Measurements from ENCODE around the gene SYK.
A peak's percentile ranks its signal among the peaks of the same experiment; 100 is the strongest.

The SYK gene

DNA sequence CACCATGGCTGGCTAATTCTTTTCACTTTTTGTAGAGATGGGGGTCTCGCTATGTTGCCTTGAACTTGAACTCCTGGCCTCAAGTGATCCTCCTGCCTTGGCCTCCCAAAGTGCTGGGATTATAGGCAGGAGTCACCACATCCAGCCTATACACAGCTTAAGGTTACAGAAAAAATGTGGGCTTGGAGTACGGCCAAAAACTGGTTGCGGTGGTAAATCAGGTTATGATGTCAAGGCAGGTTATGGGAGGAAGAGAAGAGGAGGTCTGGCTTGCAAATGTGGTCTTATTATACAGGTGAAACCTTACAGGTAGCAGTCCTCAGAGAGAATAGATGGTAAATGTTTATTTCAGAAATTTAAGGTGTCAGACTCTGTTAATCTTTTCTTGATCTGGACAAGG, 30.7 kb upstream of the SYK start:
- no peak overlapping the region for H3K4me3 ChIP-seq (ENCODE audit: low read length, poor library complexity, severe bottlenecking)
- no peak overlapping the region for H3K4me2 ChIP-seq (ENCODE audit: low read depth, low read length, poor library complexity, severe bottlenecking)
- H3K27me3 ChIP-seq (ENCODE audit: insufficient read depth, low read length, poor library complexity, severe bottlenecking), result no peaks in the 10 kb centered on the region
- H3K9me2 ChIP-seq (replicated peaks; ENCODE audit: low read depth, low read length), result no peaks in the 10 kb centered on the region
- no peak overlapping the region for H3K9ac ChIP-seq (ENCODE audit: low read depth, low read length, poor library complexity, severe bottlenecking)
- H3K4me1 ChIP-seq (ENCODE audit: insufficient read depth, low read length, poor library complexity, severe bottlenecking), result peaks cover 14% of the 10 kb centered on the region
- no peaks in the 10 kb centered on the region for H4K20me1 ChIP-seq (ENCODE audit: insufficient read depth, low read length, poor library complexity, severe bottlenecking)
- TF ChIP-seq CTCF (conservative IDR thresholded peaks at IDR 0.05; ENCODE audit: low read length) (no peak), EZH2phosphoT487 (IDR thresholded peaks at IDR 0.05; ENCODE audit: borderline replicate concordance) (no peak)
- H3K36me3 ChIP-seq (ENCODE audit: insufficient read depth, low read length), result no peaks in the 10 kb centered on the region
- peaks cover 9% of the 10 kb centered on the region; the same call in 1 of the 2 replicates for H3K9me3 ChIP-seq (ENCODE audit: insufficient read depth, low read depth, low read length)
- H3K79me2 ChIP-seq (ENCODE audit: insufficient read depth, low read length), result no peaks in the 10 kb centered on the region
- H2AFZ ChIP-seq (ENCODE audit: low read length), result no peak overlapping the region
- no peaks in the 10 kb centered on the region for H3F3A ChIP-seq (ENCODE audit: low read depth)

DNA sequence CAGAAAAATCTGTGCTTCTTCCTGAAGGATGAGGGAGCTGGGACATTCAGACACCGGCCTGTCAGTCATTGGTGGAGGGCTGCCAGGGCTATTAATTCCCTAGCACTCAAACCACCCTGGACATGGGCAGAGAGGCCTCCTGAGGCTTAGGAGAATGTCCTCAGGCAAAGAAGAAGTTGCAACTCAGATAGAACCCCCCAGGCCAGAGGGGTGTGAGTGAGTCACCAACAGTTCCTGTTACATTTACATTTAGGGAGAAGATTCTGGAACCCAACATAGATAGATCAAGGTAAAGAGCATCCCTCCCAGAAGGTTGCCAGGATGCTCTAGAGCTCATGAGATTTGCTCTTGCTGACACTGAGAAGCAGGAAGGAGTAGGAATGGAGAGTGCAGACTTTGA, 29.2 kb upstream of the SYK start:
- no peaks in the 10 kb centered on the region for H3F3A ChIP-seq (ENCODE audit: low read depth)
- H3K9me2 ChIP-seq (replicated peaks; ENCODE audit: low read depth, low read length), result no peaks in the 10 kb centered on the region
- no peak overlapping the region for H3K4me2 ChIP-seq (ENCODE audit: low read depth, low read length, poor library complexity, severe bottlenecking)
- no peaks in the 10 kb centered on the region for H3K27me3 ChIP-seq (ENCODE audit: insufficient read depth, low read length, poor library complexity, severe bottlenecking)
- no peaks in the 10 kb centered on the region for H3K36me3 ChIP-seq (ENCODE audit: insufficient read depth, low read length)
- no peak overlapping the region for H3K4me3 ChIP-seq (ENCODE audit: low read length, poor library complexity, severe bottlenecking)
- H3K9ac ChIP-seq (ENCODE audit: low read depth, low read length, poor library complexity, severe bottlenecking), result no peak overlapping the region
- H2AFZ ChIP-seq (ENCODE audit: low read length), result no peak overlapping the region
- no peaks in the 10 kb centered on the region for H4K20me1 ChIP-seq (ENCODE audit: insufficient read depth, low read length, poor library complexity, severe bottlenecking)
- H3K79me2 ChIP-seq (ENCODE audit: insufficient read depth, low read length), result no peaks in the 10 kb centered on the region
- peaks cover 5% of the 10 kb centered on the region; the same call in 1 of the 2 replicates for H3K9me3 ChIP-seq (ENCODE audit: insufficient read depth, low read depth, low read length)
- H3K4me1 ChIP-seq (ENCODE audit: insufficient read depth, low read length, poor library complexity, severe bottlenecking), result peaks cover 14% of the 10 kb centered on the region
- TF ChIP-seq EZH2phosphoT487 (IDR thresholded peaks at IDR 0.05; ENCODE audit: borderline replicate concordance) (no peak), CTCF (conservative IDR thresholded peaks at IDR 0.05; ENCODE audit: low read length) (no peak)

- H3K9me3 ChIP-seq (ENCODE audit: insufficient read depth, low read depth, low read length), result 0 out of 2 replicates have a peak, but pooled peaks cover 5% of the 10 kb centered on the region
- no peaks in the 10 kb centered on the region for H3K9me2 ChIP-seq (replicated peaks; ENCODE audit: low read depth, low read length)
- H3K79me2 ChIP-seq (ENCODE audit: insufficient read depth, low read length), result no peaks in the 10 kb centered on the region
- no peaks in the 10 kb centered on the region for H3K27me3 ChIP-seq (ENCODE audit: insufficient read depth, low read length, poor library complexity, severe bottlenecking)
- H3K4me1 ChIP-seq (ENCODE audit: insufficient read depth, low read length, poor library complexity, severe bottlenecking), result peaks cover 14% of the 10 kb centered on the region
- TF ChIP-seq CTCF (conservative IDR thresholded peaks at IDR 0.05; ENCODE audit: low read length) (peak; percentile 70), EZH2phosphoT487 (IDR thresholded peaks at IDR 0.05; ENCODE audit: borderline replicate concordance) (no peak)
- no peaks in the 10 kb centered on the region for H3F3A ChIP-seq (ENCODE audit: low read depth)
- no peak overlapping the region for H3K9ac ChIP-seq (ENCODE audit: low read depth, low read length, poor library complexity, severe bottlenecking)
- no peak overlapping the region for H2AFZ ChIP-seq (ENCODE audit: low read length)
- H3K36me3 ChIP-seq (ENCODE audit: insufficient read depth, low read length), result no peaks in the 10 kb centered on the region
- H4K20me1 ChIP-seq (ENCODE audit: insufficient read depth, low read length, poor library complexity, severe bottlenecking), result no peaks in the 10 kb centered on the region
- no peak overlapping the region for H3K4me3 ChIP-seq (ENCODE audit: low read length, poor library complexity, severe bottlenecking)
- no peak overlapping the region for H3K4me2 ChIP-seq (ENCODE audit: low read depth, low read length, poor library complexity, severe bottlenecking)
These were observed 28.0 kb upstream of the SYK start for GRCh38 chr9:90773617-90774016.
